GM12878 (cell line): Measurements from ENCODE around the gene KRT37. TPM values are rescaled to one million over a fixed set of nuclear protein-coding genes. Genes with fewer than 3 reads are reported as not detected.

Source experiments
- ATAC-seq: fragments of 200-7000 bp; cut with Tn5 transposase; 3 replicates; pipeline ENCODE4 v1.9.1; 2020; ENCODE audit warnings: mild to moderate bottlenecking, moderate library complexity
- BruUV-seq: library from RNA; stranded (reverse); fragments of 400-500 nt; replicated peaks from 2 replicates; lab custom pipeline; 2021; lab: Mats Ljungman, UMichigan
- CTCF ChIA-PET: fragments of 300-600 bp; sonication (Branson Sonifier 250); formaldehyde crosslinking; extraction: SDS; loops from one replicate; lab custom pipeline; 2021; ENCODE audit warnings: inconsistent platforms; lab: Yijun Ruan, JAX
- POLR2A ChIA-PET: fragments of 350-600 bp; formaldehyde crosslinking; extraction: SDS; loops from one replicate; lab custom pipeline; 2021; ENCODE audit warnings: inconsistent platforms; lab: Charles Lee
- RAD21 ChIA-PET: fragments of 300-600 bp; sonication (Branson Sonifier 250); formaldehyde crosslinking; loops from one replicate; lab custom pipeline; 2023; ENCODE audit warnings: antibody characterized with exemption; ENCODE audit not compliant: unreplicated experiment; lab: Charles Lee
- SMC1A ChIA-PET: fragments of 300-600 bp; sonication (Branson Sonifier 250); formaldehyde crosslinking; loops from one replicate; lab custom pipeline; 2023; ENCODE audit not compliant: unreplicated experiment, uncharacterized antibody; lab: Charles Lee
- DNase-seq: peaks from one replicate; pipeline ENCODE4 v3.0.0-alpha.2; 2011; ENCODE audit warnings: low read depth, low spot score
- FAIRE-seq: peaks from 3 replicates; lab custom pipeline; 2011; peaks lifted over from hg19 to GRCh38; lab: Jason Lieb, UNC
- H2AFZ ChIP-seq: 2 replicates; pipeline ENCODE4 v1.6.0; 2011; ENCODE audit warnings: low read depth, low read length, control low read depth; ENCODE audit not compliant: control insufficient read depth
- H3K27ac ChIP-seq: 2 replicates; pipeline ENCODE4 v1.5.1; 2011; ENCODE audit warnings: control low read depth; ENCODE audit not compliant: control insufficient read depth, insufficient read depth
- H3K27me3 ChIP-seq, 2 experiments: replicated peaks in 1 of 2; 2 replicates each; pipeline versions ENCODE4 v1.6.0 to v1.6.1; 2011; ENCODE audit warnings: low read length in 1 of 2; ENCODE audit not compliant: control insufficient read depth in 2 of 2, insufficient read depth in 2 of 2
- H3K36me3 ChIP-seq, 2 experiments: 2 replicates each; pipeline ENCODE4 v1.5.1; 2011; ENCODE audit warnings: low read length in 1 of 2; ENCODE audit not compliant: control insufficient read depth in 2 of 2, insufficient read depth in 2 of 2
- H3K4me1 ChIP-seq: 2 replicates; pipeline ENCODE4 v1.6.1; 2011; ENCODE audit warnings: mild to moderate bottlenecking, low read length, moderate library complexity, mixed read lengths; ENCODE audit not compliant: control insufficient read depth, insufficient read depth
- H3K4me2 ChIP-seq: 2 replicates; pipeline ENCODE4 v1.6.0; 2011; ENCODE audit warnings: control low read depth; ENCODE audit not compliant: control insufficient read depth, insufficient read depth
- H3K4me3 ChIP-seq: fragments of 200-600 bp; sonication (generic); 2 replicates; pipeline ENCODE4 v1.5.1; 2016
- H3K79me2 ChIP-seq: 2 replicates; pipeline ENCODE4 v1.6.0; 2011; ENCODE audit warnings: low read length; ENCODE audit not compliant: control insufficient read depth, insufficient read depth
- H3K9ac ChIP-seq: 2 replicates; pipeline ENCODE4 v1.8.0; 2011; ENCODE audit warnings: low read length, control low read depth, mixed read lengths; ENCODE audit not compliant: control insufficient read depth, insufficient read depth
- H3K9me3 ChIP-seq: replicated peaks from 3 replicates; pipeline ENCODE4 v1.5.1; 2011; ENCODE audit warnings: mild to moderate bottlenecking, low read length; ENCODE audit not compliant: control insufficient read depth, insufficient read depth
- H4K20me1 ChIP-seq: 2 replicates; pipeline ENCODE4 v1.6.0; 2011; ENCODE audit not compliant: control insufficient read depth, insufficient read depth
- ATF7 ChIP-seq: fragments of 450-650 bp; IDR thresholded peaks from 2 replicates; pipeline ENCODE4 v1.6.1; 2016; ENCODE audit warnings: low read depth, mild to moderate bottlenecking
- CREB1 ChIP-seq: IDR thresholded peaks from 2 replicates; pipeline ENCODE4 v1.6.1; 2012; ENCODE audit warnings: low read depth, mild to moderate bottlenecking, inconsistent platforms
- GABPA ChIP-seq: IDR thresholded peaks from 2 replicates; pipeline ENCODE4 v1.6.1; 2014; ENCODE audit warnings: antibody characterized with exemption, low read depth, mild to moderate bottlenecking, inconsistent platforms
- IKZF1 ChIP-seq: fragments of 450-650 bp; conservative IDR thresholded peaks from 2 replicates; pipeline ENCODE4 v1.6.1; 2017; ENCODE audit warnings: antibody characterized with exemption, mild to moderate bottlenecking
- PAX5 ChIP-seq: IDR thresholded peaks from 2 replicates; pipeline ENCODE4 v1.6.1; 2011; ENCODE audit warnings: low read depth, low read length, borderline replicate concordance
- POLR2AphosphoS5 ChIP-seq: IDR thresholded peaks from 2 replicates; pipeline ENCODE4 v1.6.1; 2011; ENCODE audit warnings: mild to moderate bottlenecking, low read length, inconsistent platforms
- TARDBP ChIP-seq: IDR thresholded peaks from 2 replicates; pipeline ENCODE4 v1.6.1; 2016; ENCODE audit warnings: borderline replicate concordance
- ZBED1 ChIP-seq: IDR thresholded peaks from 2 replicates; pipeline ENCODE4 v1.6.1; 2016; ENCODE audit warnings: borderline replicate concordance
- ZNF207 ChIP-seq: fragments of 450-650 bp; IDR thresholded peaks from 2 replicates; pipeline ENCODE4 v1.6.1; 2014; ENCODE audit warnings: antibody characterized with exemption, mild to moderate bottlenecking, borderline replicate concordance
- WGBS: methylation state at CpG from one replicate; pipeline ENCODE4 v1.1.6; 2016; ENCODE audit warnings: low lambda C conversion rate; ENCODE audit not compliant: insufficient replicate concordance, insufficient coverage; ENCODE audit errors: missing lambda C conversion rate; 5-methylcytosine and 5-hydroxymethylcytosine counted together
- in situ Hi-C: fragments of 300-500 bp; cut with MboI; formaldehyde crosslinking; loops from 9 replicates; pipeline ENCODE4 v1.14.3; 2018; ENCODE audit warnings: mixed read lengths
- intact Hi-C: fragments of 100-400 bp; cut with micrococcal nuclease; formaldehyde crosslinking; loops from one replicate; pipeline ENCODE4 v1.14.2; 2022; ENCODE audit not compliant: unreplicated experiment
- polyA plus RNA-seq, 11 experiments: library from polyadenylated mRNA; depleted of rRNA in 4 of 11; unstranded in 6 of 11; stranded (reverse) in 5 of 11; fragments of >200 nt; fragmentation: Nextera tagmentation in 4 of 11; fragmentation: Illumina TruSeq in 1 of 11; extraction: Ambion mirVana in 4 of 11; extraction: Trizol in 1 of 11; gene quantifications; 1 replicate in 1 of 11; 2 replicates in 10 of 11; pipeline versions ENCODE4 v1.2.1 to v1.2.3, GENCODE V29; 2011 to 2016; ENCODE audit warnings: inconsistent platforms in 2 of 11, missing spikeins in 2 of 11, low read depth in 1 of 11
- total RNA-seq, 4 experiments: library from RNA; depleted of rRNA in 3 of 4; stranded (reverse); fragments of >200 nt in 3 of 4; fragmentation: Illumina TruSeq in 1 of 4; extraction: Trizol in 1 of 4; gene quantifications; 2 replicates each; pipeline versions ENCODE4 v1.2.1 to v1.2.3, GENCODE V29; 2013 to 2021
- TF ChIP-seq, protein P1 (sequence below): fragments of 450-650 bp; IDR thresholded peaks from 2 replicates; pipeline ENCODE4 v1.6.1; 2018; ENCODE audit warnings: borderline replicate concordance, mild to moderate bottlenecking; ENCODE audit not compliant: partially characterized antibody

KRT37 gene
- total and polyA plus RNA-seq, 10 of the 15 experiments (the other 5 are each of a cell fraction or from before 2014, with no cell fraction given) = not detected

DNA sequence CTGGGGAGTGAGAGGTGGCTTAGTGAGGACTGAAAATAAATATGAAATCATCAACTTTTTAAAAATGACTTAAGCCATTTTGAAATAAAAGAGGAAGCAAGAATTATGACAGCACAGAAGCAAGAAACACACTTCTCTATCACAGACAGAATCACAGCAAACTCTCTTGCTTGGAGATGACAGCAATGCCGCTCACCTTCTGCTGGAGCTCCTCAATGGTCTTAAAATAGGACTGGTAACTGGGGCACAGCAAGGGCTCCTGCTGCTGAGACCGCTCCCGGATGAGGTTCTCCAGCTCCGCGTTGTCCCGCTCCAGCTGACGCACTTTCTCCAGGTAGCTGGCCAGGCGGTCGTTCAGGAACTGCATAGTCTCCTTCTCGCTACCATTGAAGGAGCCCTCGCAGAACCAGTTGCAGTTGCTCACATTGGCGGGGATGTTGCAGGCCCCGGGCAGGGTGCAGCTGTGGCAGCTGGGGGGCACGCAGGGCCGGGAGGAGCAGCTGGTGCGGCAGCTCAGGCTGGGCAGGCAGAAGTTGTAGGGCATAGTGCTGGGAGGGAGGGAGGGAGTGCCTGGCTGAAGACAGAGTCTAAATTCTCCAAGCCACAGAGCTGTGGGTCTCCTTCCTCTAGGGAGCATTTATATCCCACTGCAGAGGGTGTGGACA is 27.3 kb downstream of the KRT37 start, which contains the start of gene KRT31:
TSS of gene KRT31 (minus strand) at position 613 of the 665 bp plus-strand sequence. CDS start at position 544, 69 bp downstream.
- Histone ChIP-seq H3K4me3 (no peak within 1 kb of the TSS), H3K9ac (no peak within 1 kb of the TSS), H3K27ac (no peak within 1 kb of the TSS), H2AFZ (no peak within 1 kb of the TSS), H3K27me3 (peaks cover 0 to 6% of the 10 kb centered on the region in 2 experiments; a peak in 2 of 4 replicates), H3K36me3 (no peaks in the 10 kb centered on the region), H3K4me1 (no peaks in the 10 kb centered on the region), H3K79me2 (no peaks in the 10 kb centered on the region), H3K4me2 (no peak within 1 kb of the TSS), H3K9me3 (no peaks in the 10 kb centered on the region), H4K20me1 (no peaks in the 10 kb centered on the region)
- no TSS peak for BruUV-seq
- FAIRE-seq = no peak
- RAD21 ChIA-PET = no interaction called here
- in situ Hi-C loops = no loop called here
- no peak for DNase-seq
- no peak for TF ChIP-seq CREB1
- no peak for TF ChIP-seq TARDBP
- no peak for TF ChIP-seq GABPA
- no peak for TF ChIP-seq ATF7
- no peak for TF ChIP-seq IKZF1
- TF ChIP-seq ZNF207 = no peak
- no peak for TF ChIP-seq PAX5
- no peak for TF ChIP-seq POLR2AphosphoS5
- TF ChIP-seq ZBED1 = no peak
- TF ChIP-seq, protein P1, sequence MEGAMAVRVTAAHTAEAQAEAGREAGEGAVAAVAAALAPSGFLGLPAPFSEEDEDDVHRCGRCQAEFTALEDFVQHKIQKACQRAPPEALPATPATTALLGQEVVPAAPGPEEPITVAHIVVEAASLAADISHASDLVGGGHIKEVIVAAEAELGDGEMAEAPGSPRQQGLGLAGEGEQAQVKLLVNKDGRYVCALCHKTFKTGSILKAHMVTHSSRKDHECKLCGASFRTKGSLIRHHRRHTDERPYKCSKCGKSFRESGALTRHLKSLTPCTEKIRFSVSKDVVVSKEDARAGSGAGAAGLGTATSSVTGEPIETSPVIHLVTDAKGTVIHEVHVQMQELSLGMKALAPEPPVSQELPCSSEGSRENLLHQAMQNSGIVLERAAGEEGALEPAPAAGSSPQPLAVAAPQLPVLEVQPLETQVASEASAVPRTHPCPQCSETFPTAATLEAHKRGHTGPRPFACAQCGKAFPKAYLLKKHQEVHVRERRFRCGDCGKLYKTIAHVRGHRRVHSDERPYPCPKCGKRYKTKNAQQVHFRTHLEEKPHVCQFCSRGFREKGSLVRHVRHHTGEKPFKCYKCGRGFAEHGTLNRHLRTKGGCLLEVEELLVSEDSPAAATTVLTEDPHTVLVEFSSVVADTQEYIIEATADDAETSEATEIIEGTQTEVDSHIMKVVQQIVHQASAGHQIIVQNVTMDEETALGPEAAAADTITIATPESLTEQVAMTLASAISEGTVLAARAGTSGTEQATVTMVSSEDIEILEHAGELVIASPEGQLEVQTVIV = no peak
- SMC1A ChIA-PET = no interaction called here
- POLR2A ChIA-PET = no interaction called here
- WGBS = 60% methylated on average over 15 of the region's 16 CpGs
- ATAC-seq = no peak
- intact Hi-C loops = no loop called here
- CTCF ChIA-PET = no interaction called here
